Esophagus squamous epithelium (tissue), 5 donors: Measurements from ENCODE around the gene SPECC1. TPM values are rescaled to one million over a fixed set of nuclear protein-coding genes. Genes with fewer than 3 reads are reported as not detected.

Experiments
- DNase-seq: peaks from one replicate; lab custom pipeline; 2025; lab: John Stamatoyannopoulos, UW
- H3K27ac ChIP-seq, 4 donors: fragments of 200-600 bp; sonication (generic); one replicate each; pipeline ENCODE4 v1.5.1; 2016 to 2019; ENCODE audit warnings: mild to moderate bottlenecking in 1 of 4
- H3K27me3 ChIP-seq, 4 donors: fragments of 200-600 bp; sonication (generic); 1 replicate in 3 of 4; 2 replicates in 1 of 4; pipeline versions ENCODE4 v1.5.1 to v1.6.0; 2017 to 2021; ENCODE audit warnings: antibody characterized with exemption in 1 of 4
- H3K36me3 ChIP-seq, 3 donors: fragments of 200-600 bp; sonication (generic); one replicate each; pipeline ENCODE4 v1.5.1; 2016 to 2019
- H3K4me1 ChIP-seq, 3 donors: fragments of 200-600 bp; sonication (generic); one replicate each; pipeline ENCODE4 v1.5.1; 2017 to 2019
- H3K4me3 ChIP-seq, 4 donors: fragments of 200-600 bp; sonication (generic); 1 replicate in 3 of 4; 2 replicates in 1 of 4; pipeline ENCODE4 v1.5.1; 2016 to 2019; ENCODE audit warnings: mild to moderate bottlenecking in 2 of 4, moderate library complexity in 1 of 4
- H3K9me3 ChIP-seq, 3 donors: fragments of 200-600 bp; sonication (generic); one replicate each; pipeline ENCODE4 v1.5.1; 2016 to 2019
- POLR2A ChIP-seq, 4 donors: fragments of 450-650 bp; IDR thresholded peaks; one replicate each; pipeline ENCODE4 v1.6.1; 2017; ENCODE audit warnings: antibody characterized with exemption in 4 of 4, mild to moderate bottlenecking in 4 of 4, moderate library complexity in 3 of 4
- WGBS, 2 donors: methylation state at CpG; one replicate each; pipeline ENCODE4 v1.1.5; 2018; 5-methylcytosine and 5-hydroxymethylcytosine counted together
- intact Hi-C: fragments of 100-400 bp; cut with DNase I; formaldehyde crosslinking; loops from one replicate; pipeline ENCODE4 v1.15.0; 2022
- total RNA-seq, 4 donors: library from RNA; depleted of rRNA; stranded (reverse); fragments of >200 nt; gene quantifications; one replicate each; pipeline ENCODE4 v1.1.0, GENCODE V29; 2016
- TF ChIP-seq, protein P1 (sequence below), 6 experiments: fragments of 450-650 bp in 4 of 6; fragments of 200-600 bp in 2 of 6; sonication (generic) in 2 of 6; IDR thresholded peaks; one replicate each; pipeline ENCODE4 v1.5.1; 2016 to 2019; ENCODE audit warnings: antibody characterized with exemption in 6 of 6, mild to moderate bottlenecking in 4 of 6, moderate library complexity in 4 of 6
- donor health status: DM: yes; HTN: yes; CAD: no.

Gene SPECC1
- total RNA-seq, 4 donors from 2014 or later: 13.8 to 29.6 (median 19.0) TPM

DNA sequence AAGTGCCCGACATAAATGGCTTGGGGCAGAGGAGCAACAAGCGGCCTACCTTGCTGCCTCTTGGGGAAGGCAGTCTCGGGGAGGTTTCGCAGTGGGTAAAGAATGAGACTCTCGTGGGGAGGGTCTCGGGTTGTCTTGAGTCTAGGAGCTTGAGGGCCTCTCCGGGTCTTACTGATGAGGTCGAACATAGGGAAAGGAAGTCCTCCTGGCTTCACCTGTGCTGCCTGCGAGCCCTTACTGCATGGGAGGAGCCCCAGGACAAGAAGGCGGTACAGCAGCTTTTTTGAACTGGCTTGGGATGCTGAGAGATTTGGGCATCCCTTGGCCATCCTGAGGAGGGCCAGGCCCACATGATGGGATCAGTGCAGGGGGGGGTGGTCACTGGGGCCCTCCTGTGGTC, 71.4 kb downstream of the SPECC1 start:
- H3K4me3 ChIP-seq: no peak overlapping the region
- H3K27me3 ChIP-seq: no peaks in the 10 kb centered on the region
- H3K9me3 ChIP-seq: no peaks in the 10 kb centered on the region
- TF ChIP-seq POLR2A (IDR thresholded peaks at IDR 0.05): no peak
- TF ChIP-seq, protein P1, sequence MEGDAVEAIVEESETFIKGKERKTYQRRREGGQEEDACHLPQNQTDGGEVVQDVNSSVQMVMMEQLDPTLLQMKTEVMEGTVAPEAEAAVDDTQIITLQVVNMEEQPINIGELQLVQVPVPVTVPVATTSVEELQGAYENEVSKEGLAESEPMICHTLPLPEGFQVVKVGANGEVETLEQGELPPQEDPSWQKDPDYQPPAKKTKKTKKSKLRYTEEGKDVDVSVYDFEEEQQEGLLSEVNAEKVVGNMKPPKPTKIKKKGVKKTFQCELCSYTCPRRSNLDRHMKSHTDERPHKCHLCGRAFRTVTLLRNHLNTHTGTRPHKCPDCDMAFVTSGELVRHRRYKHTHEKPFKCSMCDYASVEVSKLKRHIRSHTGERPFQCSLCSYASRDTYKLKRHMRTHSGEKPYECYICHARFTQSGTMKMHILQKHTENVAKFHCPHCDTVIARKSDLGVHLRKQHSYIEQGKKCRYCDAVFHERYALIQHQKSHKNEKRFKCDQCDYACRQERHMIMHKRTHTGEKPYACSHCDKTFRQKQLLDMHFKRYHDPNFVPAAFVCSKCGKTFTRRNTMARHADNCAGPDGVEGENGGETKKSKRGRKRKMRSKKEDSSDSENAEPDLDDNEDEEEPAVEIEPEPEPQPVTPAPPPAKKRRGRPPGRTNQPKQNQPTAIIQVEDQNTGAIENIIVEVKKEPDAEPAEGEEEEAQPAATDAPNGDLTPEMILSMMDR (IDR thresholded peaks at IDR 0.05): no peak
- WGBS, 2 donors: 65 to 91% methylated on average over 2 to 10 of the region's 10 CpGs
- peaks cover 0 to 13% (median 3%) of the 10 kb centered on the region in 3 donors for H3K4me1 ChIP-seq
- H3K27ac ChIP-seq: no peak overlapping the region
- intact Hi-C loops: no loop called here
- H3K36me3 ChIP-seq: no peaks in the 10 kb centered on the region
- DNase-seq: no peak

DNA sequence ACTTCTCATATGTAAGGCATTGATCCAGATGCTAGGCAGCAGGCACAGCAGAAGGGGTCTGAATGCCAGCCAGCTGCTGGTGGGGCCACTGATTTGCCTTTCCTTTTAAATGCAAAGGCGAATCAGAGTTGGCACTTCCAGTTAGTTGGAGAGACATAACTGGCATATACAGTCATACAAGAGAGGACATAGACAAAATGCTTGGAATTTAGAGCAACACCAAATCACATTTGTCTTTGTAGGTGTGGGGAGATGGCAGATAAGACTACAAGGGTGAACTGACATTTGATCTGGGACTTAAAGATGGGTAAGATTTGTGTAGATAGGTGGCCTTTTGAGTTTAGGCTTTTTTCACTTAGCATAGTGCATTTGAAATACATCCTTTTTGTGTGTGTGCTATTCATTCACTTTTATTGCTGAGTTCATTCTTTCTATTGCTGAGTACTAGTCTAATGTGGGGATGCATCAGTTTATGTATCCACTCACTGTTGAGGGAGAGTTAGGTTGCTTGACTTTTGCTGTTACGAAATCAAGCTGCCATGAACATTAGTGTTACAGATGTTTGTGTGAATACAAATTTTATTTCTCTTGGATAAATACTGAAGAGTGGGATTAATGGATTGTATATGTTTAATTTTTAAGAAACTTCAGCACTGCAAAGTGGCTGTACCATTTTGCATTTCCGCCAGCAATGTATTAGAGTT, 74.1 kb downstream of the SPECC1 start:
- TF ChIP-seq, protein P1 (IDR thresholded peaks at IDR 0.05): no peak
- no peak for TF ChIP-seq POLR2A (IDR thresholded peaks at IDR 0.05)
- no peak overlapping the region for H3K27ac ChIP-seq
- H3K9me3 ChIP-seq: no peaks in the 10 kb centered on the region
- WGBS, 2 donors: 72 to 91% methylated on average over 3 of the region's 3 CpGs
- H3K4me3 ChIP-seq: no peak overlapping the region
- no peak for DNase-seq
- H3K27me3 ChIP-seq: no peaks in the 10 kb centered on the region
- peaks cover 0 to 24% (median 4%) of the 10 kb centered on the region in 3 donors for H3K4me1 ChIP-seq
- H3K36me3 ChIP-seq: no peaks in the 10 kb centered on the region
- intact Hi-C loops: no loop called here

DNA sequence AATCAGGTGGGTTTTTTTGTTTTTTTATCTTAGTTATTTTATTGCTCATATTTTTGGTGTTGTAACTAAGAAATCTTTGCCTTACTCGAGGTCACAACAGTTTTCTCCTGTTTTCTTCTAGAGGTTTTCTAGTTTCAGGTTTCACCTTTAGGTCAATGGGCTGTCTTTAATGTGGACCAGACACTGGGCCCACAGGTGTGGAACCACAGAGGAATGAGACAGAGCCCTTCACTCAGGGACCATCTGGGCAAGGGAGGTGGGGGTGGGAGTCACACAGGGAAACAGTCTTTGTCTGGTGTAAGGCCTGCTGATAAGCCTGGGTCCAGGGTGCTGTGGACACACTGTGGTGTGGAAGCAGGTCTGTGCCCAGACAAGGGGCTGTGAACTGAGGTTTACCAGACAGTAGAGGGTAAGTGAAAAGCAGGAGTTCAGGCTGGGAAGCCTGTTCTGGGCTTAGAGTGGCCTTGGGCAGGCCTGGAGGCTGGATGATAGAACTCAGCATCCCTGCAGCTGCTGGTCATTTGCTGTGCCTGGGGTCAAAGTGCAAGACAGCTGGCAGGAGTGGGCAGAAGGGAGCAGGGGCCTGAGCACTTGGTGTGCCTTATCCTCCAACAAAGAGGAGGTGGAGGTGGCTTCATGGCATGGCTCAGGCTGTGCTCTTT, 75.6 kb downstream of the SPECC1 start:
- WGBS, 2 donors: 82 to 92% methylated on average over 1 of the region's 1 CpG
- H3K9me3 ChIP-seq: no peaks in the 10 kb centered on the region
- H3K4me3 ChIP-seq: no peak overlapping the region
- no peak for DNase-seq
- peaks cover 0 to 29% (median 4%) of the 10 kb centered on the region in 3 donors for H3K4me1 ChIP-seq
- H3K27ac ChIP-seq: peak overlapping the region in 3 of 4 donors; percentile 11 to 62 (median 54)
- H3K27me3 ChIP-seq: no peaks in the 10 kb centered on the region
- no peaks in the 10 kb centered on the region for H3K36me3 ChIP-seq
- TF ChIP-seq, protein P1 (IDR thresholded peaks at IDR 0.05): no peak
- no peak for TF ChIP-seq POLR2A (IDR thresholded peaks at IDR 0.05)
- intact Hi-C loops: no loop called here

DNA sequence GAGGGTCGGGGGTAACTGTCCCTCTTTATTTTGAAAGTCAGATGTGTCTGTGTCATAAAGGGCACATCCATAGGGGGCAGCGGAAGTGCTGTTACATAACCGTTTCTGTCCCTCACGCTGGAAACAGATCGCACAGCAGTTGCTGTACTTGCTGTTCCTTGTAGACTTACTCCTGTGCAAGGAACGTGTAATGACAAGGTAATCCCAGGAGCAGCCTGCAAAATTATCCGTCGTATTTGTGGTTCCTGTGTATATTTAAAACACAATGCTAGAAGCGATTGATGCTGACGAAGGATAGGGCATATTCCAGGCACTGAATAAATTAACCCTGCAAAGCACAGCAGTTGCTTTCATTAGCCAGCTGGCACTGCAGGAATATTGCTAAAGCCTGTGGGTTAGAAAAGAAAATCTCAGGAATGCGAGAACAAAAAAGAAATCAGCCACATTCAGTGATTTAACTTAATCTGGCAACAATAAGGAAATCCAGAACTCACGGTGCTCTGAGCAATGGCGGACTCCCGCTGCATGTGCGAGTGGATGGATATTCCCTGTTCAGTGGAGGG, 76.2 kb downstream of the SPECC1 start:
- peak overlapping the region in 3 of 4 donors; percentile 26 to 54 (median 46) for H3K27ac ChIP-seq
- peaks cover 0 to 34% (median 4%) of the 10 kb centered on the region in 3 donors for H3K4me1 ChIP-seq
- DNase-seq: no peak
- TF ChIP-seq, protein P1 (IDR thresholded peaks at IDR 0.05): no peak
- TF ChIP-seq POLR2A (IDR thresholded peaks at IDR 0.05): no peak
- H3K4me3 ChIP-seq: no peak overlapping the region
- H3K36me3 ChIP-seq: no peaks in the 10 kb centered on the region
- H3K9me3 ChIP-seq: no peaks in the 10 kb centered on the region
- 35 to 78% methylated on average over 14 to 15 of the region's 15 CpGs for WGBS, 2 donors
- intact Hi-C loops: no loop called here
- H3K27me3 ChIP-seq: no peaks in the 10 kb centered on the region
